ENCODE data around the gene EIF5. TPM values are rescaled to one million over a fixed set of nuclear protein-coding genes. Genes with fewer than 3 reads are reported as not detected.

EIF5 gene
- 205 to 280 TPM (median 272 TPM) in 5 replicates for total RNA-seq (2022; extraction: Qiagen RNA extraction; ENCODE audit: low read depth)

DNA sequence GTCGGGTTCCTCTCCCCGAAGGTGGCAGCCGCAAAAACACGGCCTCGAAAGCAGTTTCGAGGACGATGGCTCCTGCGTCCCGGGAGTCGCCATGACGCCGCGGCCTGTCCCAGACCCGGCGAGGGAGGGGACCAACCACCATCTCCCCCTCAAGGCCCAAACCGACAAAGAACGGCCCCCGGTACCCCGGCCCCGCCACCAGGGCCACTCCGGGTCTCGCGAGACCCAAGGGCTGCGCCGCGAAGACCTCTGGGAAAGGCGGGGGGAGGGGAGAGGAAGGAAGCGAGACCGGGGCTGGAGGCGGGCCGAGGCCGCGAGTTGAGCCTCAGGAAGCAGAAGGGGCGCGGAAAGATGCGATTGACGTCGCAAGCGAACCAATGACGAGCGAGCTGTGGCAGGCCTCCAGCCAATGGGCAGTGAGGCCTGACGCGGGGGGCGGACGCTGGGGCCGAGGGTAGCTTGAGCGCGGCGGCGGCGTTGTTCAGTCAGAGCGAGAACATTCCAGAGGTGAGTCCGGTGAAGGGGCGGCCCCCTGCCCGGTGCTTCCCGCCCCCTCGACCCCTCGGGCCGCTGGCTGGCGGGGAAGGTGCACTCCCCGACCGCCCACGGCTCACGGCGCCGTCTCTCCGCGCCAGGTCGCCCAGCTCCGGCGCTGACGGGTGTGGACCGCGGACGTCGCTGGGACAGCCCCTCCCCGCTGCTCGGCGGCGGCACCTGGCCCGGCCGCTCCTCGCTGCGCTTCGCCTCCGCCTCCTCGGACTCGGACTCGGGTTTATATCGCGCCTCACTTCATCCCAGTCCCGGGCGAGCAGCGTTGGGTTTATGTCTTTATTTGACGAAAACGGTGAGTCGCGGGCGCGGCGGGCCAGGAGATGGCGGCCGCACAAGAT lies at the start of gene EIF5:
Gene EIF5, plus strand, starts transcription at position 484 of the 890 bp plus-strand sequence. CDS start 1,624 bp downstream, outside the sequence.

DNA sequence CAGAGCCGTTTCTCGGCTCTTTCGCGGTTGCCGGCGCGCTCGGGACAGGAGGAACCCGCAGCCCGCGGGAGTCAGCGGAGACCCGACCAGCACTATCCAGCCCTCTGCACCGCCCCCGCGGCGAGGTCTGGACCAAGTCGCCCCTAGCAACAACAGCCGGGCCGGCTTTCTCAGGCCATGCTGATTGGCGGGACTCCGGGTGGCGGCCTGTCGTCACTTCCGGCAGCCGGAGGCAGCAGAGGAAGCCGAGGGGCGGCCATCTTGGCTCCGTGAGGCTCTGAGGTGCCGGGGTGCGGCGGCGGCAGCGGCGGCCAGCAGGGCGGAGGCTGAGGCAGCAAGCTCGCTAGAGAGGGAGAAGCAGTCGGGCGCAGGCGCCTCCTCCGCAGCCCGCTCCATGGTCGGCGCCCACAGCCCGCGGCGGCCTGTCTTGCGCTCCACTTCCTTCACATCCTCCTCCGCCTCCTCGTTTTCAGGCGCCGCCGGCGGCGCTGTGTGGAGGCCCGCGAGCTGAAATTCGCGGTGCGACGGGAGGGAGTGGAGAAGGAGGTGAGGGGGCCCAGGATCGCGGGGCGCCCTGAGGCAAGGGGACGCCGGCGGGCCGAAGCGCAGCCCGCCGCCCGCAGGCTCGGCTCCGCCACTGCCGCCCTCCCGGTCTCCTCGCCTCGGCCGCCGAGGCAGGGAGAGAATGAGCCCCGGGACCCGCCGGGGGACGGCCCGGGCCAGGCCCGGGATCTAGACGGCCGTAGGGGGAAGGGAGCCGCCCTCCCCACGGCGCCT lies 51.3 kb downstream of the EIF5 start, which contains the start of gene MARK3:
Gene MARK3, plus strand, starts transcription at position 264 of the 777 bp plus-strand sequence. CDS start 615 bp downstream, outside the sequence.

Other genes starting within 250 kb of the EIF5 start
- gene EXOC3L4, start 239.5 kb upstream of the EIF5 start, total RNA-seq (2022; extraction: Qiagen RNA extraction; ENCODE audit: low read depth): 0.94 to 1.6 TPM (median 1.5 TPM) in 5 replicates
- 362 to 451 TPM (median 405 TPM) in 5 replicates for gene TNFAIP2, start 210.8 kb upstream of the EIF5 start, total RNA-seq (2022; extraction: Qiagen RNA extraction; ENCODE audit: low read depth)
- gene MARK3, start 51.2 kb downstream of the EIF5 start, total RNA-seq (2022; extraction: Qiagen RNA extraction; ENCODE audit: low read depth): 58.6 to 68.1 TPM (median 61.7 TPM) in 5 replicates
- gene CKB, start 188.6 kb downstream of the EIF5 start, total RNA-seq (2022; extraction: Qiagen RNA extraction; ENCODE audit: low read depth): 68.9 to 104 TPM (median 98.2 TPM) in 5 replicates
- 18.8 to 31.0 TPM (median 26.5 TPM) in 5 replicates for gene TRMT61A, start 195.0 kb downstream of the EIF5 start, total RNA-seq (2022; extraction: Qiagen RNA extraction; ENCODE audit: low read depth)
- 20.5 to 26.2 TPM (median 20.9 TPM) in 5 replicates for gene BAG5, start 228.4 kb downstream of the EIF5 start, total RNA-seq (2022; extraction: Qiagen RNA extraction; ENCODE audit: low read depth)
- 45.8 to 56.3 TPM (median 53.6 TPM) in 5 replicates for gene COA8, start 228.7 kb downstream of the EIF5 start, total RNA-seq (2022; extraction: Qiagen RNA extraction; ENCODE audit: low read depth)